GM12878 (cell line): Measurements from ENCODE around the gene FAM131B. TPM values are rescaled to one million over a fixed set of nuclear protein-coding genes. Genes with fewer than 3 reads are reported as not detected.

Experiments used
- ATAC-seq: fragments of 200-7000 bp; cut with Tn5 transposase; 3 replicates; pipeline ENCODE4 v1.9.1; 2020; ENCODE audit warnings: mild to moderate bottlenecking, moderate library complexity
- BruUV-seq: library from RNA; stranded (reverse); fragments of 400-500 nt; replicated peaks from 2 replicates; lab custom pipeline; 2021; lab: Mats Ljungman, UMichigan
- CTCF ChIA-PET: fragments of 300-600 bp; sonication (Branson Sonifier 250); formaldehyde crosslinking; extraction: SDS; loops from one replicate; lab custom pipeline; 2021; ENCODE audit warnings: inconsistent platforms; lab: Yijun Ruan, JAX
- POLR2A ChIA-PET: fragments of 350-600 bp; formaldehyde crosslinking; extraction: SDS; loops from one replicate; lab custom pipeline; 2021; ENCODE audit warnings: inconsistent platforms; lab: Charles Lee
- RAD21 ChIA-PET: fragments of 300-600 bp; sonication (Branson Sonifier 250); formaldehyde crosslinking; loops from one replicate; lab custom pipeline; 2023; ENCODE audit warnings: antibody characterized with exemption; ENCODE audit not compliant: unreplicated experiment; lab: Charles Lee
- SMC1A ChIA-PET: fragments of 300-600 bp; sonication (Branson Sonifier 250); formaldehyde crosslinking; loops from one replicate; lab custom pipeline; 2023; ENCODE audit not compliant: unreplicated experiment, uncharacterized antibody; lab: Charles Lee
- DNase-seq: peaks from one replicate; pipeline ENCODE4 v3.0.0-alpha.2; 2011; ENCODE audit warnings: low read depth, low spot score
- FAIRE-seq: peaks from 3 replicates; lab custom pipeline; 2011; peaks lifted over from hg19 to GRCh38; lab: Jason Lieb, UNC
- H2AFZ ChIP-seq: 2 replicates; pipeline ENCODE4 v1.6.0; 2011; ENCODE audit warnings: low read depth, low read length, control low read depth; ENCODE audit not compliant: control insufficient read depth
- H3K27ac ChIP-seq: 2 replicates; pipeline ENCODE4 v1.5.1; 2011; ENCODE audit warnings: control low read depth; ENCODE audit not compliant: control insufficient read depth, insufficient read depth
- H3K27me3 ChIP-seq, 2 experiments: replicated peaks in 1 of 2; 2 replicates each; pipeline versions ENCODE4 v1.6.0 to v1.6.1; 2011; ENCODE audit warnings: low read length in 1 of 2; ENCODE audit not compliant: control insufficient read depth in 2 of 2, insufficient read depth in 2 of 2
- H3K36me3 ChIP-seq, 2 experiments: 2 replicates each; pipeline ENCODE4 v1.5.1; 2011; ENCODE audit warnings: low read length in 1 of 2; ENCODE audit not compliant: control insufficient read depth in 2 of 2, insufficient read depth in 2 of 2
- H3K4me1 ChIP-seq: 2 replicates; pipeline ENCODE4 v1.6.1; 2011; ENCODE audit warnings: mild to moderate bottlenecking, low read length, moderate library complexity, mixed read lengths; ENCODE audit not compliant: control insufficient read depth, insufficient read depth
- H3K4me2 ChIP-seq: 2 replicates; pipeline ENCODE4 v1.6.0; 2011; ENCODE audit warnings: control low read depth; ENCODE audit not compliant: control insufficient read depth, insufficient read depth
- H3K4me3 ChIP-seq: fragments of 200-600 bp; sonication (generic); 2 replicates; pipeline ENCODE4 v1.5.1; 2016
- H3K79me2 ChIP-seq: 2 replicates; pipeline ENCODE4 v1.6.0; 2011; ENCODE audit warnings: low read length; ENCODE audit not compliant: control insufficient read depth, insufficient read depth
- H3K9ac ChIP-seq: 2 replicates; pipeline ENCODE4 v1.8.0; 2011; ENCODE audit warnings: low read length, control low read depth, mixed read lengths; ENCODE audit not compliant: control insufficient read depth, insufficient read depth
- H3K9me3 ChIP-seq: replicated peaks from 3 replicates; pipeline ENCODE4 v1.5.1; 2011; ENCODE audit warnings: mild to moderate bottlenecking, low read length; ENCODE audit not compliant: control insufficient read depth, insufficient read depth
- H4K20me1 ChIP-seq: 2 replicates; pipeline ENCODE4 v1.6.0; 2011; ENCODE audit not compliant: control insufficient read depth, insufficient read depth
- BCLAF1 ChIP-seq: fragments of 450-650 bp; IDR thresholded peaks from 2 replicates; pipeline ENCODE4 v1.6.1; 2017; ENCODE audit warnings: antibody characterized with exemption, mild to moderate bottlenecking, moderate library complexity
- CREM ChIP-seq: IDR thresholded peaks from 2 replicates; pipeline ENCODE4 v1.6.1; 2014; ENCODE audit warnings: antibody characterized with exemption, low read depth
- FOS ChIP-seq: IDR thresholded peaks from 3 replicates; pipeline ENCODE4 v1.6.1; 2011; ENCODE audit warnings: borderline replicate concordance; ENCODE audit not compliant: insufficient read length; ENCODE audit errors: extremely low read depth
- HCFC1 ChIP-seq: fragments of 150-350 bp; IDR thresholded peaks from 2 replicates; pipeline ENCODE4 v1.6.1; 2014; ENCODE audit warnings: low read length
- SREBF1 ChIP-seq: IDR thresholded peaks from 2 replicates; pipeline ENCODE4 v1.6.1; 2012; ENCODE audit warnings: mild to moderate bottlenecking, low read length
- TARDBP ChIP-seq: IDR thresholded peaks from 2 replicates; pipeline ENCODE4 v1.6.1; 2016; ENCODE audit warnings: borderline replicate concordance
- WGBS: methylation state at CpG from one replicate; pipeline ENCODE4 v1.1.6; 2016; ENCODE audit warnings: low lambda C conversion rate; ENCODE audit not compliant: insufficient replicate concordance, insufficient coverage; ENCODE audit errors: missing lambda C conversion rate; 5-methylcytosine and 5-hydroxymethylcytosine counted together
- in situ Hi-C: fragments of 300-500 bp; cut with MboI; formaldehyde crosslinking; loops from 9 replicates; pipeline ENCODE4 v1.14.3; 2018; ENCODE audit warnings: mixed read lengths
- intact Hi-C: fragments of 100-400 bp; cut with micrococcal nuclease; formaldehyde crosslinking; loops from one replicate; pipeline ENCODE4 v1.14.2; 2022; ENCODE audit not compliant: unreplicated experiment
- polyA plus RNA-seq, 11 experiments: library from polyadenylated mRNA; depleted of rRNA in 4 of 11; unstranded in 6 of 11; stranded (reverse) in 5 of 11; fragments of >200 nt; fragmentation: Nextera tagmentation in 4 of 11; fragmentation: Illumina TruSeq in 1 of 11; extraction: Ambion mirVana in 4 of 11; extraction: Trizol in 1 of 11; gene quantifications; 1 replicate in 1 of 11; 2 replicates in 10 of 11; pipeline versions ENCODE4 v1.2.1 to v1.2.3, GENCODE V29; 2011 to 2016; ENCODE audit warnings: inconsistent platforms in 2 of 11, missing spikeins in 2 of 11, low read depth in 1 of 11
- total RNA-seq, 4 experiments: library from RNA; depleted of rRNA in 3 of 4; stranded (reverse); fragments of >200 nt in 3 of 4; fragmentation: Illumina TruSeq in 1 of 4; extraction: Trizol in 1 of 4; gene quantifications; 2 replicates each; pipeline versions ENCODE4 v1.2.1 to v1.2.3, GENCODE V29; 2013 to 2021
- TF ChIP-seq, protein P1 (sequence below): fragments of 450-650 bp; IDR thresholded peaks from 2 replicates; pipeline ENCODE4 v1.6.1; 2016; ENCODE audit warnings: mild to moderate bottlenecking
- TF ChIP-seq, protein P2 (sequence below): fragments of 450-650 bp; IDR thresholded peaks from 2 replicates; pipeline ENCODE4 v1.6.1; 2016; ENCODE audit warnings: mild to moderate bottlenecking, moderate library complexity, borderline replicate concordance
- TF ChIP-seq, protein P3 (sequence below): fragments of 150-350 bp; IDR thresholded peaks from 2 replicates; pipeline ENCODE4 v1.6.1; 2016; ENCODE audit warnings: low read depth, low read length

The FAM131B gene
- total and polyA plus RNA-seq, 10 of the 15 experiments (the other 5 are each of a cell fraction or from before 2014, with no cell fraction given): 0.03 to 0.05 TPM; not detected in 8

GRCh38 chr7:143354965-143355364 is 7.5 kb downstream of the FAM131B start:
- WGBS: 45% methylated on average over 8 of the region's 8 CpGs
- Histone ChIP-seq H4K20me1 (no peaks in the 10 kb centered on the region), H3K79me2 (no peaks in the 10 kb centered on the region), H3K36me3 (no peaks in the 10 kb centered on the region), H2AFZ (no peak overlapping the region), H3K9ac (no peak overlapping the region), H3K9me3 (no peaks in the 10 kb centered on the region), H3K4me1 (no peaks in the 10 kb centered on the region), H3K27me3 (peaks cover 2 to 3% of the 10 kb centered on the region in 2 experiments; a peak in 3 of 4 replicates), H3K4me2 (no peak overlapping the region), H3K4me3 (no peak overlapping the region), H3K27ac (no peak overlapping the region)
- TF ChIP-seq FOS: no peak
- TF ChIP-seq TARDBP: no peak
- TF ChIP-seq HCFC1: no peak
- TF ChIP-seq, protein P1, sequence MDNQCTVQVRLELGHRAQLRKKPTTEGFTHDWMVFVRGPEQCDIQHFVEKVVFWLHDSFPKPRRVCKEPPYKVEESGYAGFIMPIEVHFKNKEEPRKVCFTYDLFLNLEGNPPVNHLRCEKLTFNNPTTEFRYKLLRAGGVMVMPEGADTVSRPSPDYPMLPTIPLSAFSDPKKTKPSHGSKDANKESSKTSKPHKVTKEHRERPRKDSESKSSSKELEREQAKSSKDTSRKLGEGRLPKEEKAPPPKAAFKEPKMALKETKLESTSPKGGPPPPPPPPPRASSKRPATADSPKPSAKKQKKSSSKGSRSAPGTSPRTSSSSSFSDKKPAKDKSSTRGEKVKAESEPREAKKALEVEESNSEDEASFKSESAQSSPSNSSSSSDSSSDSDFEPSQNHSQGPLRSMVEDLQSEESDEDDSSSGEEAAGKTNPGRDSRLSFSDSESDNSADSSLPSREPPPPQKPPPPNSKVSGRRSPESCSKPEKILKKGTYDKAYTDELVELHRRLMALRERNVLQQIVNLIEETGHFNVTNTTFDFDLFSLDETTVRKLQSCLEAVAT: no peak
- TF ChIP-seq CREM: no peak
- no peak for TF ChIP-seq SREBF1
- TF ChIP-seq BCLAF1: no peak
- TF ChIP-seq, protein P2, sequence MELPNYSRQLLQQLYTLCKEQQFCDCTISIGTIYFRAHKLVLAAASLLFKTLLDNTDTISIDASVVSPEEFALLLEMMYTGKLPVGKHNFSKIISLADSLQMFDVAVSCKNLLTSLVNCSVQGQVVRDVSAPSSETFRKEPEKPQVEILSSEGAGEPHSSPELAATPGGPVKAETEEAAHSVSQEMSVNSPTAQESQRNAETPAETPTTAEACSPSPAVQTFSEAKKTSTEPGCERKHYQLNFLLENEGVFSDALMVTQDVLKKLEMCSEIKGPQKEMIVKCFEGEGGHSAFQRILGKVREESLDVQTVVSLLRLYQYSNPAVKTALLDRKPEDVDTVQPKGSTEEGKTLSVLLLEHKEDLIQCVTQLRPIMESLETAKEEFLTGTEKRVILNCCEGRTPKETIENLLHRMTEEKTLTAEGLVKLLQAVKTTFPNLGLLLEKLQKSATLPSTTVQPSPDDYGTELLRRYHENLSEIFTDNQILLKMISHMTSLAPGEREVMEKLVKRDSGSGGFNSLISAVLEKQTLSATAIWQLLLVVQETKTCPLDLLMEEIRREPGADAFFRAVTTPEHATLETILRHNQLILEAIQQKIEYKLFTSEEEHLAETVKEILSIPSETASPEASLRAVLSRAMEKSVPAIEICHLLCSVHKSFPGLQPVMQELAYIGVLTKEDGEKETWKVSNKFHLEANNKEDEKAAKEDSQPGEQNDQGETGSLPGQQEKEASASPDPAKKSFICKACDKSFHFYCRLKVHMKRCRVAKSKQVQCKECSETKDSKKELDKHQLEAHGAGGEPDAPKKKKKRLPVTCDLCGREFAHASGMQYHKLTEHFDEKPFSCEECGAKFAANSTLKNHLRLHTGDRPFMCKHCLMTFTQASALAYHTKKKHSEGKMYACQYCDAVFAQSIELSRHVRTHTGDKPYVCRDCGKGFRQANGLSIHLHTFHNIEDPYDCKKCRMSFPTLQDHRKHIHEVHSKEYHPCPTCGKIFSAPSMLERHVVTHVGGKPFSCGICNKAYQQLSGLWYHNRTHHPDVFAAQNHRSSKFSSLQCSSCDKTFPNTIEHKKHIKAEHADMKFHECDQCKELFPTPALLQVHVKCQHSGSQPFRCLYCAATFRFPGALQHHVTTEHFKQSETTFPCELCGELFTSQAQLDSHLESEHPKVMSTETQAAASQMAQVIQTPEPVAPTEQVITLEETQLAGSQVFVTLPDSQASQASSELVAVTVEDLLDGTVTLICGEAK: no peak
- TF ChIP-seq, protein P3, sequence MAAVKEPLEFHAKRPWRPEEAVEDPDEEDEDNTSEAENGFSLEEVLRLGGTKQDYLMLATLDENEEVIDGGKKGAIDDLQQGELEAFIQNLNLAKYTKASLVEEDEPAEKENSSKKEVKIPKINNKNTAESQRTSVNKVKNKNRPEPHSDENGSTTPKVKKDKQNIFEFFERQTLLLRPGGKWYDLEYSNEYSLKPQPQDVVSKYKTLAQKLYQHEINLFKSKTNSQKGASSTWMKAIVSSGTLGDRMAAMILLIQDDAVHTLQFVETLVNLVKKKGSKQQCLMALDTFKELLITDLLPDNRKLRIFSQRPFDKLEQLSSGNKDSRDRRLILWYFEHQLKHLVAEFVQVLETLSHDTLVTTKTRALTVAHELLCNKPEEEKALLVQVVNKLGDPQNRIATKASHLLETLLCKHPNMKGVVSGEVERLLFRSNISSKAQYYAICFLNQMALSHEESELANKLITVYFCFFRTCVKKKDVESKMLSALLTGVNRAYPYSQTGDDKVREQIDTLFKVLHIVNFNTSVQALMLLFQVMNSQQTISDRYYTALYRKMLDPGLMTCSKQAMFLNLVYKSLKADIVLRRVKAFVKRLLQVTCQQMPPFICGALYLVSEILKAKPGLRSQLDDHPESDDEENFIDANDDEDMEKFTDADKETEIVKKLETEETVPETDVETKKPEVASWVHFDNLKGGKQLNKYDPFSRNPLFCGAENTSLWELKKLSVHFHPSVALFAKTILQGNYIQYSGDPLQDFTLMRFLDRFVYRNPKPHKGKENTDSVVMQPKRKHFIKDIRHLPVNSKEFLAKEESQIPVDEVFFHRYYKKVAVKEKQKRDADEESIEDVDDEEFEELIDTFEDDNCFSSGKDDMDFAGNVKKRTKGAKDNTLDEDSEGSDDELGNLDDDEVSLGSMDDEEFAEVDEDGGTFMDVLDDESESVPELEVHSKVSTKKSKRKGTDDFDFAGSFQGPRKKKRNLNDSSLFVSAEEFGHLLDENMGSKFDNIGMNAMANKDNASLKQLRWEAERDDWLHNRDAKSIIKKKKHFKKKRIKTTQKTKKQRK: no peak
- ChIA-PET SMC1A (interaction anchor here (1.3 kb wide), 1 partner anchor 115 kb away, joined by 4 read pairs; no protein-coding TSS in a partner anchor), POLR2A (no interaction called here), RAD21 (no interaction called here), CTCF (no interaction called here)
- no peak for FAIRE-seq
- BruUV-seq: no TSS peak
- in situ Hi-C loops: no loop called here
- no peak for ATAC-seq
- no peak for DNase-seq
- intact Hi-C loops: no loop called here
